NB4 (cell line): ENCODE results near the gene CPED1.

Experiments used
- CTCF ChIP-seq: IDR thresholded peaks from one replicate; pipeline ENCODE4 v1.5.1; 2012; ENCODE audit warnings: low read depth, low read length
- MYC ChIP-seq: IDR thresholded peaks from 2 replicates; pipeline ENCODE4 v1.6.1; 2011; ENCODE audit warnings: low read depth, low read length
- POLR2A ChIP-seq: IDR thresholded peaks from 2 replicates; pipeline ENCODE4 v1.6.1; 2011; ENCODE audit warnings: mild to moderate bottlenecking; ENCODE audit not compliant: insufficient read length; ENCODE audit errors: extremely low read depth
- TF ChIP-seq, protein P1 (sequence below): IDR thresholded peaks from 2 replicates; pipeline ENCODE4 v1.6.1; 2011; ENCODE audit warnings: low read depth, low read length

- TF ChIP-seq CTCF (no peak), POLR2A (no peak), MYC (no peak)
- TF ChIP-seq, protein P1, sequence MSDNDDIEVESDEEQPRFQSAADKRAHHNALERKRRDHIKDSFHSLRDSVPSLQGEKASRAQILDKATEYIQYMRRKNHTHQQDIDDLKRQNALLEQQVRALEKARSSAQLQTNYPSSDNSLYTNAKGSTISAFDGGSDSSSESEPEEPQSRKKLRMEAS, result no peak
Observed at GRCh38 chr7:121123032-121123431, 134.5 kb downstream of the CPED1 start.
